B cell (primary cell): Measurements from ENCODE around the gene USP34.

Experiments
- CTCF ChIP-seq: fragments of 200-600 bp; IDR thresholded peaks from one replicate; pipeline ENCODE4 v1.8.0; 2022; ENCODE audit warnings: antibody characterized with exemption, mild to moderate bottlenecking
- EZH2 ChIP-seq: IDR thresholded peaks from 2 replicates; pipeline ENCODE4 v1.6.1; 2012; ENCODE audit warnings: borderline replicate concordance, low read depth, mild to moderate bottlenecking, moderate library complexity, low read length; ENCODE audit not compliant: insufficient read depth, poor library complexity, severe bottlenecking

GRCh38 chr2:61404438-61404837 is 66.4 kb downstream of the USP34 start:
- TF ChIP-seq EZH2 (no peak), CTCF (no peak)
